Measurements from ENCODE around the gene TEX261. TPM values are rescaled to one million over a fixed set of nuclear protein-coding genes. Genes with fewer than 3 reads are reported as not detected.
A peak's percentile ranks its signal among the peaks of the same experiment; 100 is the strongest.

Gene TEX261
- total RNA-seq, 1 donor from 2014 or later, result 50.7 TPM

- TF ChIP-seq, protein P1, sequence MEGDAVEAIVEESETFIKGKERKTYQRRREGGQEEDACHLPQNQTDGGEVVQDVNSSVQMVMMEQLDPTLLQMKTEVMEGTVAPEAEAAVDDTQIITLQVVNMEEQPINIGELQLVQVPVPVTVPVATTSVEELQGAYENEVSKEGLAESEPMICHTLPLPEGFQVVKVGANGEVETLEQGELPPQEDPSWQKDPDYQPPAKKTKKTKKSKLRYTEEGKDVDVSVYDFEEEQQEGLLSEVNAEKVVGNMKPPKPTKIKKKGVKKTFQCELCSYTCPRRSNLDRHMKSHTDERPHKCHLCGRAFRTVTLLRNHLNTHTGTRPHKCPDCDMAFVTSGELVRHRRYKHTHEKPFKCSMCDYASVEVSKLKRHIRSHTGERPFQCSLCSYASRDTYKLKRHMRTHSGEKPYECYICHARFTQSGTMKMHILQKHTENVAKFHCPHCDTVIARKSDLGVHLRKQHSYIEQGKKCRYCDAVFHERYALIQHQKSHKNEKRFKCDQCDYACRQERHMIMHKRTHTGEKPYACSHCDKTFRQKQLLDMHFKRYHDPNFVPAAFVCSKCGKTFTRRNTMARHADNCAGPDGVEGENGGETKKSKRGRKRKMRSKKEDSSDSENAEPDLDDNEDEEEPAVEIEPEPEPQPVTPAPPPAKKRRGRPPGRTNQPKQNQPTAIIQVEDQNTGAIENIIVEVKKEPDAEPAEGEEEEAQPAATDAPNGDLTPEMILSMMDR (IDR thresholded peaks at IDR 0.05; ENCODE audit: borderline replicate concordance), result no peak
- H3K27me3 ChIP-seq (ENCODE audit: low read depth), result no peaks in the 10 kb centered on the region
- no peak overlapping the region for H3K4me3 ChIP-seq
- H3K27ac ChIP-seq (replicated peaks), result no peak overlapping the region
- H3K4me1 ChIP-seq, result peaks cover 47% of the 10 kb centered on the region
- intact Hi-C loops (cut with micrococcal nuclease), result no loop called here
- no peaks in the 10 kb centered on the region for H3K9me3 ChIP-seq (replicated peaks)
- no peak for DNase-seq
- peaks cover 46% of the 10 kb centered on the region for H3K36me3 ChIP-seq
Measured at GRCh38 chr2:70985283-70985688, 9.4 kb downstream of the TEX261 start.

- TF ChIP-seq, protein P1 (IDR thresholded peaks at IDR 0.05; ENCODE audit: borderline replicate concordance), result peak; percentile 81
- Histone ChIP-seq H3K4me1 (peaks cover 47% of the 10 kb centered on the region), H3K27ac (replicated peaks) (no peak overlapping the region), H3K4me3 (no peak overlapping the region), H3K9me3 (replicated peaks) (no peaks in the 10 kb centered on the region), H3K36me3 (peaks cover 40% of the 10 kb centered on the region), H3K27me3 (ENCODE audit: low read depth) (no peaks in the 10 kb centered on the region)
- peak; percentile 54 for DNase-seq
- intact Hi-C loops (cut with micrococcal nuclease), result no loop called here
Measured at GRCh38 chr2:70984576-70985282, 9.9 kb downstream of the TEX261 start.

GRCh38 chr2:70984228-70984575 is 10.5 kb downstream of the TEX261 start:
- DNase-seq, result no peak
- TF ChIP-seq, protein P1 (IDR thresholded peaks at IDR 0.05; ENCODE audit: borderline replicate concordance), result no peak
- Histone ChIP-seq H3K27ac (replicated peaks) (no peak overlapping the region), H3K27me3 (ENCODE audit: low read depth) (no peaks in the 10 kb centered on the region), H3K9me3 (replicated peaks) (no peaks in the 10 kb centered on the region), H3K36me3 (peaks cover 35% of the 10 kb centered on the region), H3K4me1 (peaks cover 44% of the 10 kb centered on the region), H3K4me3 (no peak overlapping the region)
- intact Hi-C loops (cut with micrococcal nuclease), result no loop called here

DNA sequence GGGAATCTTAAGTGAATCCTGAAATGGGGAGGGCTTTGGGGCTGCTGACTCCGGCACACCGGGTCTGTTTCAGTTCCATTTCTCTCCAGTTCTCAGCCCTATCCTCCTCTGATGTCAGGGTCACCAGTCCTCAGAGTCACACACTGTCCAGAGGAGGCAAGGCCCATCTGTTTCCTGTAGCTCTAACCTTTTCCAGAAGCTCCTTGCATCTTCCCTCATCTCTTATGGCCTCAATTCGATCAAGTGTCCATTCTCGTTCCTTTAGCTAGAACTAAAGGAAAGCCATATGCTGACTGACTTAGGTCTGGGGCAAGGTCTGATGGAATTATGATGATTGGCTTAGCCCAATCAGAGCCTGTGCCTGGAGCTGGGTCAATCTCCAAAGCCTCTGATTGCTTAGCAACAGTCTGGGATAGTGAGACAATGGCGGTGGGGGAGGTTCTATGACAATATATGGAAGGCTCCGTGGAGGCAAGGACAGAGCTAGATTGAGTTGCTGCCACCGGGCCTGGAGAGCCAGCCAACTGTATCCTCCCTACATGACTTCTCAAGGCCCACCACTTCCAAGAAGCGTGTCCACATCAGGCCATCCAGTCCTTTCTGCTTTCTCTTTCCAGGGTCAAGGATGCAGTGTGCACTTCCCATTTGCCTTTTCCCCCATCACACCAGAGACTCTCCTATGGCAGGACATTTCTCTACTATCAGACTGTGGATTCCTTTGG is 11.0 kb downstream of the TEX261 start:
- Histone ChIP-seq H3K9me3 (replicated peaks) (no peaks in the 10 kb centered on the region), H3K27ac (replicated peaks) (no peak overlapping the region), H3K4me1 (peaks cover 42% of the 10 kb centered on the region), H3K36me3 (peaks cover 30% of the 10 kb centered on the region), H3K27me3 (ENCODE audit: low read depth) (no peaks in the 10 kb centered on the region), H3K4me3 (no peak overlapping the region)
- intact Hi-C loops (cut with micrococcal nuclease), result no loop called here
- TF ChIP-seq, protein P1 (IDR thresholded peaks at IDR 0.05; ENCODE audit: borderline replicate concordance), result no peak
- no peak for DNase-seq

DNA sequence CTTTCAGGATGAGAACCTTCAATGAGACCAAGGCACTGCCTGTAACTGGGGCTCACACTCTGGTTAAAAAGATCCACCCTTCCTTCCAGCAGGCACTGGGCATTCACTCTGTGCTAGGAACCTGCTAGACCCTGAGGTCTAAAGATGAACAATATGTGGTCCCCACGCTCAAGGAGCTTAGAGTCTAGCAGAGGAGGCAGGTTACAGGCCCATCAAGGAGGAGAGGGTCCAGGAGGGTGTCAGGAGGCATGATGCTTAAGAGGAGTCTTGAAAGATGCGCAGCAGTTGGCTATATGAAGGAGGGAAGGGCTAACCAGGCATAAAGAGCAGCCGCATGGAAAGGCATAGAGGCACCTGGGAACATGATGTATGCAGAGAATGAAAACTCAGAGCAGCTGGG is 11.7 kb downstream of the TEX261 start:
- peaks cover 42% of the 10 kb centered on the region for H3K4me1 ChIP-seq
- no peak for DNase-seq
- no peak overlapping the region for H3K27ac ChIP-seq (replicated peaks)
- no peaks in the 10 kb centered on the region for H3K9me3 ChIP-seq (replicated peaks)
- TF ChIP-seq, protein P1 (IDR thresholded peaks at IDR 0.05; ENCODE audit: borderline replicate concordance), result no peak
- no peak overlapping the region for H3K4me3 ChIP-seq
- intact Hi-C loops (cut with micrococcal nuclease), result no loop called here
- no peaks in the 10 kb centered on the region for H3K27me3 ChIP-seq (ENCODE audit: low read depth)
- H3K36me3 ChIP-seq, result peaks cover 23% of the 10 kb centered on the region
